GM12873 (cell line): ENCODE results near the gene ARHGEF12.

Experiments used
- TF ChIP-seq, protein P1 (sequence below): IDR thresholded peaks from 2 replicates; pipeline ENCODE4 v1.5.1; 2012; ENCODE audit warnings: low read depth, mild to moderate bottlenecking, moderate library complexity, low read length, control low read depth; ENCODE audit not compliant: insufficient read depth; ENCODE audit errors: missing control alignments

The ARHGEF12 gene

DNA sequence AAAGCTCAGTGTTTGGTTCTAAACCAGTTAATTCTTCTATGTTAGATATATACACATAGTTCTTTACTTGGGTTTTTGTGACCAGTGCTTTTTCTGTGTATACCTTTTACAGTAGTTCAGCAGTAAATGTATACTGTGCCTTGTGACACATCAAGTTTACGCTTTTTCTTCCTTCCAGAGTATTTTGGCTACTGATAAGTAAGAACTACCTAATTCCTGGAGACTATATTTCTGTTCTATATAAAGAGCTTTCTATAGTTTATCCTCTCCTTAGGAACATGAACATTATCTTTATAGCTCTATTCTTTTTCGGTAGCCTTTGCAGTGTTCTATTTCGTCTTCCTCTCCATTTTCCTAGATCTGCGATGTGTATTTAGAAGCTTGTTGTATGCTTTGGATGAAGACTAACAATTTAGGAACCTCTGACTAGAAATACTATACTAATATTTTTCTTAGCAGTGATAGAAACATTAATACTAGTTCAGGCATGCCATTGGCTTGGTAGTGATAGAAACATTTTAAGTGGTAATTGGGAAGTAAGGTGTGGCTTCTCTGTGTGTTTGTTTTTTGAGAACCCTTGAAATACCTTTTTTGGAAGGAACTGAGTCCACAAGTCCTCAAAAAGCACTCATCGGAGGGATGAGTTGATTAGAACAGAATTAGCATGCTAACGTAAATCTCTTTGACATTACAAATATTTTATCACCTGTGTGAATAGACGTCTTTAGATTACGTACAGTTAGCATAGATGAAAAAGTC, 74.6 kb downstream of the ARHGEF12 start:
- TF ChIP-seq, protein P1, sequence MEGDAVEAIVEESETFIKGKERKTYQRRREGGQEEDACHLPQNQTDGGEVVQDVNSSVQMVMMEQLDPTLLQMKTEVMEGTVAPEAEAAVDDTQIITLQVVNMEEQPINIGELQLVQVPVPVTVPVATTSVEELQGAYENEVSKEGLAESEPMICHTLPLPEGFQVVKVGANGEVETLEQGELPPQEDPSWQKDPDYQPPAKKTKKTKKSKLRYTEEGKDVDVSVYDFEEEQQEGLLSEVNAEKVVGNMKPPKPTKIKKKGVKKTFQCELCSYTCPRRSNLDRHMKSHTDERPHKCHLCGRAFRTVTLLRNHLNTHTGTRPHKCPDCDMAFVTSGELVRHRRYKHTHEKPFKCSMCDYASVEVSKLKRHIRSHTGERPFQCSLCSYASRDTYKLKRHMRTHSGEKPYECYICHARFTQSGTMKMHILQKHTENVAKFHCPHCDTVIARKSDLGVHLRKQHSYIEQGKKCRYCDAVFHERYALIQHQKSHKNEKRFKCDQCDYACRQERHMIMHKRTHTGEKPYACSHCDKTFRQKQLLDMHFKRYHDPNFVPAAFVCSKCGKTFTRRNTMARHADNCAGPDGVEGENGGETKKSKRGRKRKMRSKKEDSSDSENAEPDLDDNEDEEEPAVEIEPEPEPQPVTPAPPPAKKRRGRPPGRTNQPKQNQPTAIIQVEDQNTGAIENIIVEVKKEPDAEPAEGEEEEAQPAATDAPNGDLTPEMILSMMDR, result no peak

DNA sequence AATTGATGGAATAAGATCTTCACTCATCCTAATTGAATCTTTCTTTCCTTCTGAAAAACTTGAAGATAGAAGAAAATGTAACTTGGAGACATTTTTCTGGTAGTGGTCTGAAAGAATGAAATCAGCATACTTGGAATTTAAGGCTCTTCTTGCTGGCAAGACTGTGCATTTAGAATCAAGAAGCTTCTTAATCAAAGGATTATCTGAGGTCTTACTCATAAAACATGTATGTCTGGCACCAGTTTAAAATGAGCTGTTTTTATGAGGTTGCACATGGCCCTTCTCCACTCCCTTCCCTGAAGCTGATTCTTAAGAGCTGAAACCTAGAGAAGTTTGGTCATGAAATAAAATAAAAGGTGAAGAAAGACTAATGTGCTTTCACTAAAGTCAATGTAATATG, 77.3 kb downstream of the ARHGEF12 start:
- TF ChIP-seq, protein P1, result no peak

GRCh38 chr11:120420572-120420971, 84.4 kb downstream of the ARHGEF12 start:
- TF ChIP-seq, protein P1, result no peak

- TF ChIP-seq, protein P1, result no peak
Measured at GRCh38 chr11:120424185-120424969, 88.2 kb downstream of the ARHGEF12 start.

DNA sequence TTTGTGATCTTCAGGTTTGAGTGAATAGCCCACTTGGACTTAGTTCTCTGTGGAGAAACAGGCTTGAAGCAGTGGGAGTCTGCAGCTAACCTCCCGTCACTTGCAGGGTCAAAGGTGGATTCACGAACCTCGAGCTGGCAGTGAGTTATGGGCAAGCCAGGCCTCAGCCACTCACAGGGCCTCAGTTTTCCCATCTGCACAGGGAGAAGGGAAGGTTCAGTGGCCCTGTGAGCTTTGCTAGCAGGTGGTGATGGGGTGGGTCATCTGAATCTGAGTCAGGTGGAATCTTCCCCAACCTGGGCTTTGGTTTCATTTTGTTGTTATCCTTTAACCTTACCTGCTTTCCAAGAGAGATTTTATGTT, 88.7 kb downstream of the ARHGEF12 start:
- TF ChIP-seq, protein P1, result no peak

GRCh38 chr11:120425527-120425926, 89.3 kb downstream of the ARHGEF12 start:
- TF ChIP-seq, protein P1, result no peak

DNA sequence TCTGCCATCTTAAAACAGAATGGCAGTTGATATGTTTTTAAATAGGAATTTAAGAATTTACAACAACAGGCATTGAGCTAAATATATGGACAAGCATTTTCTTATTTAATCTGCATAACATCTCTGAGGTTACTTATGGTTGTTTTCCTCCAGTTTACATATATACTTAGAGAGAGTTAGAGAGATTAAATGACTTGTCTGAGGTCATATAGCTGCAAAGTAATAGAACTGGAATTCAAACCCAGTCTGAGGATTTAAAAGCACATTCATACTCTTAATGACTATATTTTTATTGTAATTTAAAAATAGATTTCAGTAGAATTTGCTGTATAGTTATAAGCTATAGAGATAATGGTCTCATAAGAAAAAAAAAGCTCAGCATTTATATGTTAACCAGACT, 93.9 kb downstream of the ARHGEF12 start:
- TF ChIP-seq, protein P1, result no peak
